ENCODE results near the gene KRTAP1-1.
"Not testable (repeated sequence)": the region's sequence is repeated elsewhere in the genome, so short reads cannot be mapped to it uniquely, and the experiment has no call there.

Gene KRTAP1-1, protein sequence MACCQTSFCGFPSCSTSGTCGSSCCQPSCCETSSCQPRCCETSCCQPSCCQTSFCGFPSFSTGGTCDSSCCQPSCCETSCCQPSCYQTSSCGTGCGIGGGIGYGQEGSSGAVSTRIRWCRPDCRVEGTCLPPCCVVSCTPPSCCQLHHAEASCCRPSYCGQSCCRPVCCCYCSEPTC

DNA sequence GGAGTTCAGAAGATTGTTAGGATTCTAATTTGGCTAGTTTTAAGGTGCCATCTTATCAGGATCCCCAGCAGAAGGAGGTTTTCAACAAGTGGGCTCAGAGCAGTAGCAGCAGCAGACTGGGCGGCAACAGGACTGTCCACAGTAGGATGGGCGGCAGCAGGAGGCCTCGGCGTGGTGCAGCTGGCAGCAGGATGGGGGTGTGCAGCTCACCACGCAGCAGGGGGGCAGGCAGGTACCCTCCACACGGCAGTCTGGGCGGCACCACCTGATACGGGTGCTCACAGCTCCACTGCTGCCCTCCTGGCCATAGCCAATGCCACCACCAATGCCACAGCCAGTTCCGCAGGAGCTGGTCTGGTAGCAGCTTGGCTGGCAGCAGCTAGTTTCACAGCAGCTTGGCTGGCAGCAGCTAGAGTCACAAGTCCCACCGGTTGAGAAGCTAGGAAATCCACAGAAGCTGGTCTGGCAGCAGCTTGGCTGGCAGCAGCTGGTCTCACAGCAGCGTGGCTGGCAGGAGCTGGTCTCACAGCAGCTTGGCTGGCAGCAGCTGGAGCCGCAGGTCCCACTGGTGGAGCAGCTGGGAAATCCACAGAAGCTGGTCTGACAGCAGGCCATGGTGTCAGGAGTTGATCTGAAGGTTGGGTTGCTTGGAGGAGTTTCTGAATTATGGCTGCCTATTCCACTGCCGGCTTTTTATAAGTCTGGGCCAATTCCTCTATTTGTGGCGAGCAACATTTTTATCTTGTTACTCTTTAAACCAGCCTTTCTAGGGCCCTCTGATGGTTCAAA lies at the start of gene KRTAP1-1:
KRTAP1-1 (minus strand) TSS at position 668 of the 789 bp plus-strand sequence; CDS start at position 615, 53 bp downstream.
- not testable (repeated sequence) for DNase-seq (ENCODE audit: low read depth in 3 of 3)

DNA sequence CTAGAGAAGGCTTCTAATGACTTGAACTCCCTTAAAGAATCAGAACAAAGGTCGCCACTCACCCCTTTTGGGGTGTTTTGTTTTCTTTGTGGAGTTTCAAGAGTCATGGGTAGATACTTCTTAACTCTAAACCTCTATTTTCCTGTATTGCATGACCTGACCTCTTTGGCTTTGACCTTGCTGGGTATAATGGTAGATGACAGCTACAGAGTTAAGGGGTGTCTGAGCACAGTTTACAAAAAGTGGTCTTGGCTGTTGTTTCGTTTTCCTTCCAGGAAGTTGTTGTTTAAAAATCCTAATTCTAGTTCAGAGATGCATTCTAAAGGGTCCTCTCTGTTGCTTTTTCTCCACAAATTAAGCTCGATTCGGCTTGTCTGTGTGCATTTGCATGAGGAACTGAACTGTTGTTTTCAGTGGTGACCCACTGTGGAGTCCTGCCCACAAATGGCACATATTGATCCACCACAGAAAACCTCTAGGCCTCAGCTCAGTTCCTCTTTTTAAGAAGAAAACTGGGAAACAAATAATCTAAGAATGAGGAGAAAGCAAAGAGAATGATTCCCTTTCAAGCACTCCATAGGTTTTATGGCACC lies 47.6 kb upstream of the KRTAP1-1 start:
- not testable (repeated sequence) for DNase-seq (ENCODE audit: low read depth in 3 of 3)

DNA sequence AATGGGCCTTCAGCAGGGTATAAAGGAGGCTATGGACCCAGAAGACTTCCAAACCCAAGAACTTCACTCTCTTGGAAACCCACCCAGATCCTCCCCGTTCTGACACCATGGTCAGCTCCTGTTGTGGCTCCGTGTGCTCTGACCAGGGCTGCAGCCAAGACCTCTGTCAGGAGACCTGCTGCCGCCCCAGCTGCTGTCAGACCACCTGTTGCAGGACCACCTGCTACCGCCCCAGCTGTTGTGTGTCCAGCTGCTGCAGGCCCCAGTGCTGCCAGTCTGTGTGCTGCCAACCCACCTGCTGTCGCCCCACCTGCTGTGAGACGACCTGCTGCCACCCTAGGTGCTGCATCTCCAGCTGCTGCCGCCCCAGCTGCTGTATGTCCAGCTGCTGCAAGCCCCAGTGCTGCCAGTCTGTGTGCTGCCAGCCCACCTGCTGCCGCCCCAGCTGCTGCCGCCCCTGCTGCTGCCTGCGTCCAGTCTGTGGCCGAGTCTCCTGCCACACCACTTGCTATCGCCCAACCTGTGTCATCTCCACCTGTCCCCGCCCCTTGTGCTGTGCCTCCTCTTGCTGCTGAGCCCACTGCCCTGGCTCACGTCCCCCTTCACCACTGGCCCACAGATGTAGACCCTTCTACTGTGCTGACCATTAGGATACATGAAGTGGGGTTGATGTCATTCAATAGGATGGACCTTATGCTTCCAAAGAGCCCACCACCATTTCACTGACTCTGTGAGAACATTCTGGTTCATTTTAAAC lies 43.0 kb upstream of the KRTAP1-1 start, which contains the start of gene KRTAP4-7:
KRTAP4-7 (plus strand) TSS at position 51 of the 757 bp plus-strand sequence; CDS start at position 108, 57 bp downstream.
- not testable (repeated sequence) for DNase-seq (ENCODE audit: low read depth in 3 of 3)

DNA sequence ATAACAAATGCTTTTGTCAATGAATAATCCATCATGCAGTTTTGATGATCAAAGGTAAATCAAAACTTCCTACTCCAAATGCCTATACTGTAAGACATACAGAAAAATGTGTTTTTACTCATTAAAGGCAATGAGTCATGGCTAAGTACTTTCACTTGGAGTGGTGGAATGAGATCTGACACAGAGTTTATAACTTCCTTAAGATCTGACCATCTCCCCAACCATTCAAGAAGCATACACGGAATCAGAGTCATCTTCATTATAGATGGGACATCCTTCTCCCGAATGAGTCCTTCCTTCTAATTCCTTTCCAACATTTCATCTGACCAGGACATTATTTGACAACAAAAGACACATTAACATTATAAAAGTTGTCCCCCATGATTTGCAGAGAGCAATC lies 42.2 kb upstream of the KRTAP1-1 start:
- DNase-seq (ENCODE audit: low read depth in 3 of 3) = not testable (repeated sequence)

DNA sequence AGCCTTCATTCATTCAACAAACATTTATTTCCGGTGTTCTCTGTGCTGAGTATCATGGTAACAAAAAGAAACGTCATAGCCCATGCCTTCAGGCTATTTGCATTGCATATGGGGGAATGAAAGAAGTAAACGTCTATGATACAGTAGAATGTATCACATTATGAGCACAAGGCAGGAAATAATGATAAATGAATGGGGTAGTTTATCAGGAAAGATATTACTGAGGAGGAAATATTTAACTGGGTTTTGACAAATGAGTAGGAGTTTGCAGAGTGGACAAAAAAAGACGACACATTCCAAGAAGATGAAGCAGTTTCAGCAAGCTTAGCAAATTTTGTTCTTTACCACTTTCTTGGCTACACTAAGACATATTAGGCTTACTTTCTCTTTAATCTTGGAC lies 41.4 kb upstream of the KRTAP1-1 start:
- no peak for DNase-seq (ENCODE audit: low read depth in 3 of 3)

DNA sequence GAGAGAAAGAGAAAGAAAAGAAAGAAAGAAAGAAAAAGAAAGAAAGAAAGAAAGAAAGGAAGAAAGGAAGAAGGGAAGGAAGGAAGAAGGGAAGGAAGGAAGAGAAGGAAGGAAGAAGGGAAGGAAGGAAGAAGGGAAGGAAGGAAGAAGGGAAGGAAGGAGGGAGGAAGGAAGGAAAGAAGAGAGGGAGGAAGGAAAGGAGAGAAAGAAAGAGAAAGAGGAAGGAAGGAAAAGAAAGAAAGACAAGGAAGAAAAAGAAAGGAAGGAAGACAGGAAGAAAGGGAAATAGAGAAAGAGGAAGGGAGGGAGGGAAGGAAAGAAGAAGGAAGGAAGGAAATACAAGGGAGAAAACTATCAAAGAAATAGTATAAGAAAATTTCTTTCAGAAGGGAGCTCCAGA lies 35.5 kb upstream of the KRTAP1-1 start:
- DNase-seq (ENCODE audit: low read depth in 3 of 3) = no peak

DNA sequence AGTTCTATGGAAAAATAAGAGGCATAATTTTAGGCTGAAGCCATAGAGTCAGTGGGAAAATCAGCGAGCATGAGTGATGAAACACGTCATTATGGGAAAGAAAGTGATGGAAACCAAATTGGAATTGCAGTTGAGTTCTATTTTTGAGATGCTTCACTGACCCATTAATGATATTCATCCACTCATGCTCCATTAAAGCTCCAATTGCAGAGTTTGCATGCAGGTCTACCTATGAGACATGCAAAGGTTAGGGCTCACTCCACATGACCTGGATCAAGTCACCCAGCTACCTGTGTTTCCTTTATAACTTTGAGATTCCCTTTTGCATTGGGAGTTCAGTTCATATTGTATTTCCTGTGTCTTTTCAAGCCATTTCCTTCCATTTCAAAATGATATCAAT lies 32.4 kb upstream of the KRTAP1-1 start:
- no peak for DNase-seq (ENCODE audit: low read depth in 3 of 3)

DNA sequence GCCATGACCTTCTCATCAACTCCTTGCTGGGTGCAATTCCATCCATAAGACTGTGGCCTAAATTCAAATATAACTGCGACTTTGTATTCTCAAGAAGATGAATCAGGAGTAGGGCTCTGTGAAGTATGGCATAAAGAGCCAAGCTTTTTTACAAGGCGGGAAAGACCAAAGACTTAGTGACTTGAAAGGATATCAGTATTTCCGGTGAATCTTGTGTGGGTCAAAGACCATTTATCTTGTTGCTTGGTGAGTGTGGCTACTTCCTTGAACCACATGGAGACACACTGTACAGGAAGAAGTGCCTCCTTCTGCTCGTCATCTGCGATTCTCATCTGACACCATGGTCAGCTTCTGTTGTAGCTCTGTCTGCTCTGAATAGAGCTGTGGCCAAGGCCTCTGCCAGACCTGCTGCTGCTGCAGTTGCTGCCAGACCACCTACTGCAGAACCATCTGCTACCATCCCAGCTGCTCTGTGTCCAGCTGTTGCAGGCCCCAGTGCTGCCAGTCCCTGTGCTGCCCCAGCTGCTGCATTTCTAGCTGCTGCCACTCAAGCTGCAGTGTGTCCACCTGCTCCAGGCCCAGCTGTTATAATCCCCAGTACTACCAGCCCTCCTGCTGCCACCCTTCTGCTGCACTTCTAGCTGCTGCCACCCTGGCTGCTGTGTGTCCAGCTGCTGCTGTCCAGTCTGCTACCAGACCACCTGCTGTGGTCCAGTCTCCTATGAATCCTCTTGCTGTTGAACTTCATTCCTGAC lies 30.5 kb upstream of the KRTAP1-1 start:
- DNase-seq (ENCODE audit: low read depth in 3 of 3) = no peak

DNA sequence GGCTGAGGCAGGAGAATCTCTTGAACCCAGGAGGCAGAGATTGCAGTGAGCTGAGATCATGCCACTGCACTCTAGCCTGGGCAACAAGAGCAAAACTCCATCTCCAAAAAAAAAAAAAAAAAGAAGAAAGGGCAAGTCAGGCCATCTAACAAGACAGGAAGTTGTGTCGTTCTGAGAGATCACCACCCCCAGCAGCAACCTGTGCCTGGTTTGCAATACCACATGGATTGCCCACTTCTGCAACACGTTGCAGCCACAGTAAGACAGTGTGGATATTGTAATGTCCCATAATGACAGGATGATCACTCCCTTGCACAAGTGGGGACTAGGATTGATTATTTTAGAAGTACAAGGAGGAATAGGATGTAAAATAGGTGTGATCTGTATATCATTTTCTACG lies 27.8 kb upstream of the KRTAP1-1 start:
- DNase-seq (ENCODE audit: low read depth in 3 of 3) = no peak

DNA sequence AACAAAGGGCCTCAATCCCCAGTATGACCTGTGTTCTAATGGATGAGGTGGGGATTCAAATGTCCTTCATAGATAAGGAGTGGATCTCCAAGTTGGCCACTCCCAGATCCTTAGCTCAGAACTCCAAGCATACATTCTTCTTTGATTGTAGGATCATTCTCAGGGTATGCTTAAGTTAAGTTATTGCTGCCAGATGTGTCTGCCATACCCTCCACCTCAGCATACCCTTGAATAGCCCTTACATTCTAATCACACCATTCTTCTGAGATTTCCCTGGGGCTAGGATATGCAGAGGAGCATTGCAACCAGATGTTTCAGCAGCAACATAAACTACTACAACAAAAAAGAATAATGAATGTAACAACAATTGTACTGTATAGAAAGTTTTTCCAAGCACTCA lies 26.0 kb upstream of the KRTAP1-1 start:
- no peak for DNase-seq (ENCODE audit: low read depth in 3 of 3)

DNA sequence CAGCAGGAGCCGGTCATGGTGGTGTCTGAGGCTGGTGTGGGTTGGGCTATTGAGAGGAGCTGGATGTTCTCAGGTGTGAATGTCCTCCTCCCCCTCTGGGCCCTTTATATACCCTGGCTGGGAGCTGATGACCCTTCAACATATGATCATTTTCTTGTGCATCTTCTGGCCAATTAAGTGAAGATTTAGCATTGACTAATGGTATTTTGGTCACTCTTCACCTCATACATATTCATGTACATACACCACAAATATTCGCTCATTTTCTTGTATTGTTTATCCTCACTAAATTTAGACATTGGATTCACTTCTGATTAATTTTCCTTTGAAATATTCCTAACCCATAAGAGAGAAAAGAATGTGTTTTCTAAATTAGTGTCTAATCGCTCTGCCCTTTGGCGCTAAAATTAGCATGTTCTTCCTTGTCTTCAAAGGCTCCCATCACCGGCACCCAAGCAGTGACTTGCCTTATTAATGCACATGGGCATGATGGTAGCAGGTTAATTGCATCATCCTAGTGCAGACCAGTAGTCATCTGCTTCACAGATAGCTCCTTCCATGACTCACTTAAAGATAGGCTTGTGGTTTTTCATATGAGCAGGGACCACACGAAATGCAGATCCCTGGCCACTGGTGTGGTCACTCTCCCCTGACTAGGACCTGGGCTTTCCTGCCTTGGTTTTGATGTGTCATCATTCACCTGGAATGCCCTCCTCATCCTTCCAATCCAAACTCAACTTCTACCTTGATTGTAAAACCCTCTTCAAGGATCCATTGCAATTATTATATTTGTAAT lies 24.8 kb upstream of the KRTAP1-1 start, which contains the start of gene KRTAP2-4:
KRTAP2-4 (minus strand) TSS at position 51 of the 796 bp plus-strand sequence; CDS start at position 17, 34 bp downstream.
- DNase-seq (ENCODE audit: low read depth in 3 of 3) = no peak

DNA sequence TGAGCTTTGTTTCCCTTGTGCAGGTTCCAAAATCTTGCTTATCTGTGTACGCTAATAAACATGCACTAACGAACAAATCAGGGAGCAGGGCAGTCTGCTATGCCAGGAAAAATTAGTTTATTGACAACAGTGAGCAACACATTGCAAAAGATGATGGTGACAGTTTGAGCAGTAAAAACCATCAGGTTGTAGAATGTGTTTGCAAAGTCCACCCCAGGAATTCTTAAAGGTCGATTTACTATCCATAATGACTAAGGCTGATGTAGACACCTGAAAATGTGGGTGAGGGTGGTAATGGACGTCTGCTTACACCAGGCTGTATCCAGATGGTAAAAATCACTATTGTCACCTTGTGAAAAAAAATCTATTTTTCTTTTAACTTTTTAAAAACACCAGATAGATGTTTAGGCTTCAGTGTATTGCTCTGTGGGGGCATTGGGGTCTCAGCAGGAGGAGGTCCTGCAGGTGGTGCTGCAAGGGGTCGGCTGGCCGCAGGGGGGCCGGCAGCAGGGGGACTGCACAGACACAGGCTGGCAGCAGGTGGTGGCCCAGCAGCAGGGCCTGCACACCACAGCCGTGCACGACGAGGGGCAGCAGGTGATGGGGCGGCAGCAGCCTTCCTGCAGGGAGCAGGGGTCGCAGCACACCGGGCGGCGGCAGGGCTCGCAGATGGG lies 23.9 kb upstream of the KRTAP1-1 start:
- not testable (repeated sequence) for DNase-seq (ENCODE audit: low read depth in 3 of 3)

DNA sequence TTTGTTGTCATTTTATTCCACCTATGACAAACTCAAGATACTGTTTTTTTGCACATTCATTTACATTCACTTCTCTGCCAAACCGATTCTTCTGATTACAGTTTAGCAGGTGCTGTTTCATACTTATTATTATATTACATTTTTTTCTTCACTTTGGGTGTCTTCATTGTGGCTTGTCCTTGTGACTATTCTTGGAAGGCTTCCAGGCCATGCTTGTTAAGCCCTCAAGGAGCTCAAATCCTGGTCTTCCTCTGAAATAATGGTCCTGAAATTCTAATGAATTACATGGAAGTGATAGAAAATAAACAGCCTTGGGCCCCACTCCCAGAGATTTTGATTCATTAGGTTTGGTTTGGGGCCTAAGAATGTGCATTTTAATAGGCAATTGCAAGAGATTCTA lies 23.1 kb upstream of the KRTAP1-1 start:
- DNase-seq (ENCODE audit: low read depth in 3 of 3) = no peak

DNA sequence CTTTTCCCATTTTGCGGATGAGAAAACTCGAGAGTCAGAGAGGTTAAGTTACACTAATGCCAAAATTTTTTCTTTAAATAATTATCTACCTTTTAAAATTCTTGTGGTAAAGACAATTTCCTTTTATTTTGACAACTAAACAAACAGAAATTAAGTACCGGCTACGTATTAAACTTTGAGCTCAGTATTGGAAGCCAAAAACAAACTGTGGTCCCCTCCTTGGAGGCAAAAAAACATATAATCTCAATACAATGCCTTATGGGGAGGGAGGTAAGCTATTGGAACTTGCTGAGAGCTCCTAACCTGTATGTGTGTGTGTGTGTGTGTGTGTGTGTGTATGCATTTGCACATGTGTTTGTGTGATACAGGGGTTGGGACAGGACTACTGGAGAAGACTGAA lies 22.2 kb upstream of the KRTAP1-1 start:
- no peak for DNase-seq (ENCODE audit: low read depth in 3 of 3)

DNA sequence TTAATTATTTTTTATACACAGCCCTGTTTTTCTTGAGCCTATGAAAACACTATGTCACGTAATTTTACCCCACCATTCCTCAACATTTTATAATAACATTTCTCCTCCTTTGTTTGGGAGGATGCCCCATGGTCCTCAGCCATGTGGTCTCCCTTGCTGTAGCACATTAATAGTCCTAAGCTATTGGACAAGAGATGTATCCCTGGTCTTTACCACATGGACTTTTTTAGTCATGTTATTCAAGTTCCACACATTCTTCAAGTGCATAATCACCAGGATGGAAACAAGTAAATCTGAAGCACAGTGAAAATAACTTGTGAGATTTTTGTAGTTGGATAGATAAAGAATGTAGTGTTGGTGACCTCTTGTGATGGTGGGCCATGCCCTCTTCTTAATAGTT lies 20.7 kb upstream of the KRTAP1-1 start:
- no peak for DNase-seq (ENCODE audit: low read depth in 3 of 3)

DNA sequence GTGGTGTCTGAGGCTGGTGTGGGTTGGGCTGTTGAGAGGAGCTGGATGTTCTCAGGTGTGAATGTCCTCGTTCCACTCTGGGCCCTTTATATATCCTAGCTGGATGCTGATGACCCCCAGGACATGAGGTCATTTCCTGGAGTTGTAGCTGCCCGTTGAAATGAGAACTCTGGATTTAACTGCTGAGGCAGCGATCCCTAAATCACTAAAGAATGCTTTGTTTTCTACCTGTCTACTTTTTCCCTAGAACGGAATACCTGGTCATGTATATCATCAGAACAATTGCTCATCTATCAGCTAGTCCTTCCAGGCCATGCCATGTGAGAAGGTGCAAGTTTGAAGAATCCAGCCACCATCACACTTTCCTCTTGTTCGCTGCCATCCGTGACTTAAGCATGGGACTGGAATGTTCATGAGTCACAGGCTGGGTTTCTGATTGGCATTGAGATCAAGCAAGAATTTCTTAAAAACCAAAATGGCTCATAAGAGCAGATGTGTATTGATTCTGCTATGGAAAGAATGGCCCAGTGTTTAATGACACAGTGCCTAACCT lies 18.9 kb upstream of the KRTAP1-1 start, which contains the start of gene KRTAP2-3:
KRTAP2-3 (minus strand) TSS at position 63 of the 553 bp plus-strand sequence. CDS start 64 bp downstream, outside the sequence.
- DNase-seq (ENCODE audit: low read depth in 3 of 3) = no peak

DNA sequence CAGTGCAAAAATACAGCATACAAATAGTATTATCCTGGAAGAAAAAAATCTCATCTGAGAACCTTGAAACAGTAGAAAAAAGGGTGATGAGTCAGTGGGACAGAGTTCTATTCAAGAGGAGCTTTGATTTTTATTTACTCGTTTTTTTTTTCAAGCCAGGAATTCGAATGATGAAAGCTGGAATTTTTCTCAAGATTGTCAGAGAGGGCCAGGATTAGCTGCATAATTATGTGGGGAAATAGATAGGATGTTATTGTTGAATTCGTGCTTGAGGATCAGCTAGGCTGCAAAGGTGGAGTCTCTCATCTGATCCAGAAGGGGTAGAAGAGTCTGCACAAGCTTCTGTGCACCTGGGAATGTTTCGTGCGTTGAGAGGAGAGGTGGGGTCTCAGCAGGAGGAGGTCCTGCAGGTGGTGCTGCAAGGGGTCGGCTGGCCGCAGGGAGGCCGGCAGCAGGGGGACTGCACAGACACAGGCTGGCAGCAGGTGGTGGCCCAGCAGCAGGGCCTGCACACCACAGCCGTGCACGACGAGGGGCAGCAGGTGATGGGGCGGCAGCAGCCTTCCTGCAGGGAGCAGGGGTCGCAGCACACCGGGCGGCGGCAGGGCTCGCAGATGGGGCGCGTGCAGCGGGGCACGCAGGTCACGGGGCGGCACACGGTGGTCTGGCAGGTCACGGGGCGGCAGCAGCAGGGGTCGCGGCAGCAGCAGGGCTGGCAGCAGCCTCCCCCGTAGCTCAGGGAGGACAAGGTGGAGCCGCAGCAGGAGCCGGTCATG lies 18.2 kb upstream of the KRTAP1-1 start:
- DNase-seq (ENCODE audit: low read depth in 3 of 3) = not testable (repeated sequence)

DNA sequence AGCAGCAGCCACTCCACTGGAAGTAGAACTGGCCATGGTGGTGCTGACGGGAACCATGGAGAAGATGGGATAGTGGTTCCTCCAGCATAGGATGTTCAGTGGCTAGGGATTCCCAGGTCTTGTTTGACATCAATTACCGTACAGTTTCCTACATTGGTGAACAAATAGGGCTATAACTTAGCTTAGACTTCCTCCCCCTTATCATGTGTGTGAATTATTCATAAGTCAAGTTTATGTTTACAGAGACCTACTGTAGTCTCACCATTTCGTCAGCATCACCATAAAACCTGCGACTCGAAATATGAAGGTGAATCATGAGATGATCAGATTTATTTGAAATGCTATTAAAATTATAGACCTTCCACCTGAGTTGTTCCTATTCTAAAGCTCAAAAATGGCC lies 17.5 kb upstream of the KRTAP1-1 start:
- DNase-seq (ENCODE audit: low read depth in 3 of 3) = no peak

DNA sequence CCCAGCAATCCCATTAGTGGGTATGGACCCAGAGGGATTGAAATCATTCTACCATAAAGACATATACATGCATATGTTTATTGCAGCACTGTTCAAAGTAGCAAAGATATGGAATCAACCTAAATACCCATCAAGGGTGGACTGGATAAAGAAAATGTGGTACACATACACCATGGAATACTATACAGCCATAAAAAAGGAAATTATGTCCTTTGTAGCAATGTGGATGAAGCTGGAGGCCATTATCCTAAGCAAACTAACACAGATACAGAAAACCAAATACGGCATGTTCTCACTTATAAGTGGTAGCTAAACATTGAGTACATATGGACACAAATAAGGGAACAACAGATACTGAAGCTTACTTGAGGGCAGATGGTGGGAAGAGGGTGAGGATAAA lies 16.3 kb upstream of the KRTAP1-1 start:
- no peak for DNase-seq (ENCODE audit: low read depth in 3 of 3)
